PC-3 (cell line): ENCODE measurements around the gene EFCAB11. TPM values are rescaled to one million over a fixed set of nuclear protein-coding genes. Genes with fewer than 3 reads are reported as not detected.

ENCODE experiments used
- ATAC-seq: fragments of 200-7000 bp; cut with Tn5 transposase; 2 replicates; pipeline ENCODE4 v1.9.1; 2020; ENCODE audit warnings: mild to moderate bottlenecking, moderate library complexity
- BruUV-seq: library from RNA; stranded (reverse); fragments of 400-500 nt; replicated peaks from 2 replicates; lab custom pipeline; 2021; lab: Mats Ljungman, UMichigan
- CTCF ChIA-PET: fragments of 300-600 bp; sonication (Branson Sonifier 250); formaldehyde crosslinking; loops from one replicate; lab custom pipeline; 2022; ENCODE audit warnings: antibody characterized with exemption; lab: Charles Lee
- POLR2A ChIA-PET: fragments of 300-600 bp; sonication (Branson Sonifier 250); formaldehyde crosslinking; loops from one replicate; lab custom pipeline; 2022; ENCODE audit warnings: antibody characterized with exemption; ENCODE audit not compliant: unreplicated experiment; lab: Charles Lee
- DNase-seq: peaks from one replicate; pipeline ENCODE4 v3.0.0-alpha.2; 2015
- H2AFZ ChIP-seq: fragments of 300-600 bp; sonication (generic); 2 replicates; pipeline ENCODE4 v1.6.0; 2016; ENCODE audit warnings: antibody characterized with exemption, low read length
- H3F3A ChIP-seq: fragments of 300-600 bp; sonication (generic); one replicate; pipeline ENCODE4 v1.6.0; 2017; ENCODE audit warnings: antibody characterized with exemption, low read length, control low read depth, mild to moderate bottlenecking; ENCODE audit not compliant: unreplicated experiment
- H3K27ac ChIP-seq: fragments of 300-600 bp; sonication (generic); 2 replicates; pipeline ENCODE4 v1.5.1; 2016; ENCODE audit warnings: mild to moderate bottlenecking, low read length
- H3K27me3 ChIP-seq: fragments of 300-600 bp; sonication (generic); 2 replicates; pipeline ENCODE4 v1.6.1; 2016; ENCODE audit warnings: low read length, mixed read lengths
- H3K36me3 ChIP-seq: fragments of 300-600 bp; sonication (generic); 2 replicates; pipeline ENCODE4 v1.6.1; 2016; ENCODE audit warnings: low read depth, mixed run types, low read length, mixed read lengths
- H3K4me1 ChIP-seq: fragments of 300-600 bp; sonication (generic); 2 replicates; pipeline ENCODE4 v1.5.1; 2016; ENCODE audit warnings: low read length; ENCODE audit not compliant: insufficient read depth
- H3K4me2 ChIP-seq: fragments of 300-600 bp; sonication (generic); 2 replicates; pipeline ENCODE4 v1.6.0; 2016; ENCODE audit warnings: low read length
- H3K4me3 ChIP-seq: fragments of 300-600 bp; sonication (generic); 2 replicates; pipeline ENCODE4 v1.5.1; 2016; ENCODE audit warnings: mild to moderate bottlenecking, low read length, mixed read lengths
- H3K79me2 ChIP-seq: fragments of 300-600 bp; sonication (generic); 2 replicates; pipeline ENCODE4 v1.6.1; 2017; ENCODE audit warnings: low read length, mixed read lengths
- H3K9ac ChIP-seq: fragments of 300-600 bp; sonication (generic); 2 replicates; pipeline ENCODE4 v1.6.0; 2016; ENCODE audit warnings: mild to moderate bottlenecking, low read length
- H3K9me2 ChIP-seq: fragments of 300-600 bp; sonication (generic); replicated peaks from 2 replicates; pipeline ENCODE4 v1.6.1; 2016; ENCODE audit warnings: mixed run types, low read length, mixed read lengths
- H3K9me3 ChIP-seq: fragments of 300-600 bp; sonication (generic); 2 replicates; pipeline ENCODE4 v1.6.1; 2016; ENCODE audit warnings: low read length, mixed read lengths
- H4K20me1 ChIP-seq: fragments of 300-600 bp; sonication (generic); 2 replicates; pipeline ENCODE4 v1.6.1; 2016; ENCODE audit warnings: low read length, mixed read lengths
- CTCF ChIP-seq: fragments of 300-600 bp; sonication (generic); conservative IDR thresholded peaks from 2 replicates; pipeline ENCODE4 v1.5.1; 2017; ENCODE audit warnings: antibody characterized with exemption, low read depth, mild to moderate bottlenecking, low read length
- EZH2 ChIP-seq: fragments of 300-600 bp; sonication (generic); IDR thresholded peaks from one replicate; pipeline ENCODE4 v1.6.1; 2017; ENCODE audit warnings: antibody characterized with exemption, mild to moderate bottlenecking, low read length; ENCODE audit not compliant: unreplicated experiment
- EZH2phosphoT487 ChIP-seq: fragments of 300-600 bp; sonication (generic); IDR thresholded peaks from 2 replicates; pipeline ENCODE4 v1.6.1; 2018; ENCODE audit warnings: mild to moderate bottlenecking, antibody characterized with exemption, low read length, borderline replicate concordance
- intact Hi-C: fragments of 100-400 bp; cut with micrococcal nuclease; formaldehyde crosslinking; loops from 2 replicates; pipeline ENCODE4 v1.9.0; 2023
- total RNA-seq: library from RNA; depleted of rRNA; stranded (reverse); fragments of >200 nt; gene quantifications from 2 replicates; pipeline ENCODE4 v1.2.3, GENCODE V29; 2014

The EFCAB11 gene
- total RNA-seq, 1 experiment from 2014 or later = 7.0 TPM

- ChIA-PET POLR2A (no interaction called here), CTCF (no interaction called here)
- Histone ChIP-seq H3K4me1 (peaks cover 5% of the 10 kb centered on the region; the same call in 1 of the 2 replicates), H2AFZ (peak overlapping the region; percentile 2; the same call in 1 of the 2 replicates), H3K9ac (no peak overlapping the region), H3K4me2 (0 out of 2 replicates have a peak overlapping the region, but pooled peaks have one; percentile 15), H3K27me3 (no peaks in the 10 kb centered on the region), H4K20me1 (no peaks in the 10 kb centered on the region), H3K27ac (no peak overlapping the region), H3K4me3 (no peak overlapping the region), H3K9me2 (no peaks in the 10 kb centered on the region), H3K36me3 (no peaks in the 10 kb centered on the region), H3K79me2 (no peaks in the 10 kb centered on the region), H3K9me3 (no peaks in the 10 kb centered on the region), H3F3A (no peaks in the 10 kb centered on the region)
- TF ChIP-seq EZH2 (no peak), CTCF (no peak), EZH2phosphoT487 (no peak)
- intact Hi-C loops = loop anchor here (10.0 kb wide), 1 partner anchor 141 kb away; no protein-coding TSS in a partner anchor
- DNase-seq (peak; percentile 33), ATAC-seq (peak; percentile 72)
- BruUV-seq = no TSS peak
Measured at GRCh38 chr14:89773644-89774316, 180.8 kb downstream of the EFCAB11 start.

GRCh38 chr14:89773151-89773550 lies 181.4 kb downstream of the EFCAB11 start:
- TF ChIP-seq CTCF (no peak), EZH2 (no peak)
- H3K27ac ChIP-seq = no peak overlapping the region
- 0 out of 2 replicates have a peak overlapping the region, but pooled peaks have one; percentile 2 for H2AFZ ChIP-seq
- no peak overlapping the region for H3K9ac ChIP-seq
- no peaks in the 10 kb centered on the region for H3K27me3 ChIP-seq
- no peaks in the 10 kb centered on the region for H3K9me3 ChIP-seq
- intact Hi-C loops = loop anchor here (10.0 kb wide), 1 partner anchor 142 kb away; no protein-coding TSS in a partner anchor
- ATAC-seq (no peak), DNase-seq (no peak)
- BruUV-seq = no TSS peak
- peaks cover 5% of the 10 kb centered on the region; the same call in 1 of the 2 replicates for H3K4me1 ChIP-seq
- ChIA-PET CTCF (no interaction called here), POLR2A (no interaction called here)
- H3K36me3 ChIP-seq = no peaks in the 10 kb centered on the region
- no peaks in the 10 kb centered on the region for H3F3A ChIP-seq
- H4K20me1 ChIP-seq = no peaks in the 10 kb centered on the region
- H3K9me2 ChIP-seq = no peaks in the 10 kb centered on the region
- H3K4me2 ChIP-seq = 0 out of 2 replicates have a peak overlapping the region, but pooled peaks have one; percentile 15
- no peak overlapping the region for H3K4me3 ChIP-seq
- H3K79me2 ChIP-seq = no peaks in the 10 kb centered on the region

- DNase-seq = peak; percentile 23
Measured at GRCh38 chr14:89771251-89771650, 183.3 kb downstream of the EFCAB11 start.

More at GRCh38 chr14:89771251-89771650, 183.3 kb downstream of the EFCAB11 start:
- POLR2A ChIA-PET = interaction anchor here (0.5 kb wide), 1 partner anchor 227 kb away, joined by 3 read pairs; no protein-coding TSS in a partner anchor
- H3K9me2 ChIP-seq = no peaks in the 10 kb centered on the region
- no peaks in the 10 kb centered on the region for H4K20me1 ChIP-seq
- H3K9me3 ChIP-seq = no peaks in the 10 kb centered on the region
- no peaks in the 10 kb centered on the region for H3K36me3 ChIP-seq
- CTCF ChIA-PET = no interaction called here
- no peaks in the 10 kb centered on the region for H3K79me2 ChIP-seq
- H3K9ac ChIP-seq = no peak overlapping the region
- H3K4me3 ChIP-seq = no peak overlapping the region
- intact Hi-C loops = loop anchor here (10.0 kb wide), 1 partner anchor 144 kb away; no protein-coding TSS in a partner anchor
- peak; percentile 58 for ATAC-seq
- peaks cover 5% of the 10 kb centered on the region; the same call in 1 of the 2 replicates for H3K4me1 ChIP-seq
- H3F3A ChIP-seq = no peaks in the 10 kb centered on the region
- H2AFZ ChIP-seq = no peak overlapping the region
- no TSS peak for BruUV-seq
- H3K27ac ChIP-seq = no peak overlapping the region
- TF ChIP-seq EZH2phosphoT487 = no peak
- no peak for TF ChIP-seq CTCF
- no peak for TF ChIP-seq EZH2
- no peak overlapping the region for H3K4me2 ChIP-seq
- no peaks in the 10 kb centered on the region for H3K27me3 ChIP-seq
